GM18519 (cell line): ENCODE data around the gene HAGHL.
"Not testable (repeated sequence)": the region's sequence is repeated elsewhere in the genome, so short reads cannot be mapped to it uniquely, and the experiment has no call there.

ENCODE experiments used
- ATAC-seq: cut with Tn5 transposase; IDR thresholded peaks from one replicate; pipeline ENCODE4 v1.9.1; 2021; ENCODE audit warnings: mild to moderate bottlenecking, moderate library complexity; ENCODE audit not compliant: unreplicated experiment, low FRiP score

Gene HAGHL

DNA sequence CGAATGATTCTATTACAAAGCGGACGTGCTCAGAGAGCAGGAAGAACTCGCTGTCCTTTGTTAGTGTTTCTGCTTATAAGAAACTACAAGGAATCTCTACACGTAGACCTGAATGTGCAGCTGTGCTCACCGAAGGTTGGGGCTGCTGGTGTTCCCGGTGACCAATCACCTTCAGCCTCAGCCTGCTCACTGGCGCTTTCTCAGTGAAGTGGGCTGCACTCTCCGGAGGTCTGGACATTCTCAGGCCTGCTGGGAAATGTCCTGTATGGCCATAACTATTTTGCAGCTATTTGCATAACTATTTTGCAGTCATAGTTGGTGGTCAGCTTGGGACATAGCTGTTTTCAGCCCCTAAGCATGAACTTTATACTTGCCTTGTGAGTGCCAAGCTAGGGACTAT is 23.6 kb downstream of the HAGHL start:
- ATAC-seq: no peak

DNA sequence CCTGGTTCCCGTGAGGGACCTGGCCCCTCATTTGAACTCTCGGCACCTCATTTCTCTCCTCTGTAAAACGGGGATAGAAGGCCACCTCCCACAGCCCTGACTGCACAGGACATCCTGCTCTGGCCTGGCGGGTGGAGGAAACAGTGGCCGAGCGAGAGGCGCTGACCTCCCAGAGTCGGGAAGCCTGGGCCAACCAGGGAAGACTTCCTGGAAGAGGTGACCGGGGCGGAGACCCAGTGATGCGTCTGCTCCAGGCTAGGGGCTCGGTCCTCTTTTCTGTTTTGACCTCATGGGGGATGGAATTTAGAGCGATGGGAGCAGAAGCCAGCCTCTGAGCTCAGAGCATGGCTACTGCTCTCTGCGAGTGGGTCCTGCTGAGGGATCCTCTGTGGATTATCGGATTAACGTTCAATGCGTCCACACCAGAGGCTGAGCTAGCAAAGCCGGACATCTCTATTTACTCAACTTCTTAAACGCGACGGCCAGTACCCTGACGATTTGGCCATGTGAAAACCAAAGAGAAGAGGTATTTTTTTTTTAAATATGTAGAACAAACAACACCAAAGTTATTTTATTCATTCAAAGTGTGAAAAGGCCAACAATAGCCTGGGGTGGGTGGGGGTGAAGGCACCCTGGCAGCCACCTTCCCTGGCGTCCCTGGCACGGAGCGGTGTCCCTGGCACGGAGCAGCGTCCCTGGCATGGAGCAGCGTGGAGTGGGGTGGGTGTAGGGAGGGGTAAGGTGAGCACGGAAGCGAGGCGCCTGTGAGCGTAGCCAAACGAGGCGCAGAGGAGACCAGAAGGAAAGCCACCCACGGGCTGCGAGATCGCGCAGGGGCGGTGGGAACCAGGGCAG is 24.5 kb downstream of the HAGHL start:
- ATAC-seq: no peak

DNA sequence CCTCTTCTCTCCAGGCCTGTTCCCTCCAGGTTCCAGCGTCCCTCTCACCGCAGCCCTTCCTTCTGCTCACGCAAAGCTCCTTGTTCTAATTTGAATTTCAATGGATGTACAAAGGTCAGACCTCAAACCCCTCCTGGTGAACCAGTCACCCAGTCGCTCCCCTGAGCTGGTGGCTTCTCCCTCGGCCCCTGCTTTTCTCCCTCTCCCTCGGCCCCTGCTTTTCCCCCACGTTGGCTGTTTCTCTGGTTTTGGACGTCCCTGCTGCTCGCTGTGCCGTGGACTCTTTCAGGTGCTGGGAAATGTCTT is 25.1 kb downstream of the HAGHL start:
- ATAC-seq: no peak

DNA sequence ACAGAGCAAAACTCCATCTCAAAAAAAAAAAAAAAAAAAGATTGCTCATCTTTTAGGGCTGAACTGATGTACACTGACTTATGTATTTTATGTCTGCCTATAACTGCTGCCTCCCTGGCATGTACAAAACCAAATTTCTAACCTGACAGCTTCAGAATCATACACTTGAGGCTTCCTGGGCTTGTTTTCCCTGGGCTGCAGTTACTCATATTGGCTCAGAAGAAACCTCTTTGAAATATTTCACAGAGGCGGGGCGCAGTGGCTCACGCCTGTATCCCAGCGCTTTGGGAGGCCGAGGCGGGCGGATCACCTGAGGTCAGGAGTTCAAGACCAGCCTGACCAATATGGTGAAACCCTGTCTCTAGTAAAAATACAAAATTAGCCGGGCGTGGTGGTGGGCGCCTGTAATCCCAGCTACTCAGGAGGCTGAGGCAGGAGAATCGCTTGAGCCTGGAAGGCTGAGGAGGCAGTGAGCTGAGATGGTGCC is 27.3 kb downstream of the HAGHL start:
- ATAC-seq: not testable (repeated sequence)

DNA sequence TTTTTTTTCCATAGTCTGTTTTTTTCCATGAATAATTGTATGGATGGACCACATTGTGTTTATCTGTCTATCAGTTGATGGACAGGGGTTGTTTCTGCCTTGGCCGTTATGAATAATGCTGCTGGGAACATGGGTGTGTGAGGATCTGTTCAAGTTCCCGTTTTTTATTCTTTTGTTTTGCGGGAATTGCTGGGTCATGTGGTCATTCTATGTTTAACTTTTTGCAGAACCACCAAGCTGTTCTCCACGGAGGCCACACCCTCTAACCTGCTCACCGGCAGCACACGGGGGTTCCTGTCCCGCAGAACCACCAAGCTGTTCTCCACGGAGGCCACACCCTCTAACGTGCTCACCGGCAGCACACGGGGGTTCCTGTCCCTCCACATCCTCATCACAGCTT is 27.8 kb downstream of the HAGHL start:
- ATAC-seq: no peak

DNA sequence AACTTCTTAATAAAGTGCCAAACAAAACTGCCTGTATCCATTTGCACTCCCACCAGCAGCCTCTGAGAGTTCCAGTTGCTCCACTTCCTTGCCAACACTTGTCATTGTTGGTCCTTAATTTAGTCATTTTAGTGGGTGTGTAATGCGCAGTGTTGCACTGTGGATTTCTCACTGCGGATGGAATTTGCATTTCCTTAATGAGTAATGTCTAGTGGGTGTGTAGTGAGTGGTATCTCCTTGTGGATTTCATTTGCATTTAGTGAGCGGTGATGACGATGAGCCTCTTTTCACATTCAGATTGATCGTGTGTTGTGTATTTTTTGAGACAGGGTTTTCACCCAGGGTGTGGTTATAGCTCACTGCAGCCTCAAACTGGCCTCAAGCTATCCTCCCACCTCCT is 29.5 kb downstream of the HAGHL start:
- no peak for ATAC-seq

DNA sequence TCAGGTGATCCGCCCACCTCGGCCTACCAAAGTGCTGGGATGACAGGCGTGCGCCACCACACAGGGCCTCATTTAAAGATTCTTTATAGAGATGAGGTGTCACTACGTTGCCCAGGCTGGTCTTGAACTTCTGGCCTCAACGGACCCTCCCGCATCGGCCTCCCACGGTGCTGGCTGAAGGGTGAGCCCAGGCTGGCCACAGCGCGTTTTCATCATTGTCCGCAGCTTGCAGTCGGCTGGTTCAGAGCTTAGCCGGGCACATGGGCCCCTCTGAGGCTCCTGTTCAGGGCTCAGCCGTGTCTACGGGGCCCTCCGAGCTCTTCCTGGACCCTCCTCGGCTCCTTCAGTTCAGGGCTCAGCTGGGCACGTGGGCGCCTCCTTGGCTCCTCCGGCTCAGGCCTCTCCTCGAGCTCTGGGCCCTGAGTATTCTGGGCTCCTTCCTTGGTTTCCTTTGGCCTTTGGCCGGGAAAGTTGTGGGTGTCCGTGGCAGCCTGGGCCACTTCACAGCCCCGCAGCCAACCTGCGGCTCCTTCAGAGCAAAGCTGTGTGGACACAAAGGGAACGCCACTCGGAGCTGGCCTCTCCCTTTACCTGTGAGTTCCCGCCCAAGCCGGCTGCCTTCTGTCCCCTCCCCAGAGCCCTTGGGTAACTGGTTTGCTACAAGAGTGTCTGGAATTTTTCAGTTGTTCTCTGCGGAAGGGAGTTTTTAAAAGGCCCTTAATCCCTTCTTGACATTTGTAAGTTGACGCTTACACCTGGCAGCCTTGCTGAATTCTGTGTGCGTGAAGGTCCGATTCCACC is 32.4 kb downstream of the HAGHL start:
- no peak for ATAC-seq

DNA sequence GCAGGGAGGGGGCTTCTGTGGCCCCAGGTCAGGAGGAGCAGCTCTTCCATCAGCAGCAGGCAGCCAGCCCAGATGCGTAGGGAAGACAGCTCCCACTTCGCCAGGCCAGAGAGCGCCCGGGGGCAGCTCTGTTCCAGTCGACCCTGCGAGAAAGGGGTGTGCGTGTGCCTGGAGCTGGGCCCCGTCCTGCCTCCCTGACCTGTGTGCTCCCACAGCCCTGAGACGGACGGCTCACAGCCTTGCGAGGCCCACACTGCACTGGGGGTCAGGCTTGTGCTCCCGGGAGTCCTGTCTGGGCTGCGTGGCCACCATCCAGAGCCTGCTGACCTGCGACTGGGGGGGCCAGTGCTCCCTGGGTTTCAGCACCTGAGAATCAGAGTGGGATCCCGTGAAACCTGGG is 33.2 kb downstream of the HAGHL start:
- no peak for ATAC-seq

DNA sequence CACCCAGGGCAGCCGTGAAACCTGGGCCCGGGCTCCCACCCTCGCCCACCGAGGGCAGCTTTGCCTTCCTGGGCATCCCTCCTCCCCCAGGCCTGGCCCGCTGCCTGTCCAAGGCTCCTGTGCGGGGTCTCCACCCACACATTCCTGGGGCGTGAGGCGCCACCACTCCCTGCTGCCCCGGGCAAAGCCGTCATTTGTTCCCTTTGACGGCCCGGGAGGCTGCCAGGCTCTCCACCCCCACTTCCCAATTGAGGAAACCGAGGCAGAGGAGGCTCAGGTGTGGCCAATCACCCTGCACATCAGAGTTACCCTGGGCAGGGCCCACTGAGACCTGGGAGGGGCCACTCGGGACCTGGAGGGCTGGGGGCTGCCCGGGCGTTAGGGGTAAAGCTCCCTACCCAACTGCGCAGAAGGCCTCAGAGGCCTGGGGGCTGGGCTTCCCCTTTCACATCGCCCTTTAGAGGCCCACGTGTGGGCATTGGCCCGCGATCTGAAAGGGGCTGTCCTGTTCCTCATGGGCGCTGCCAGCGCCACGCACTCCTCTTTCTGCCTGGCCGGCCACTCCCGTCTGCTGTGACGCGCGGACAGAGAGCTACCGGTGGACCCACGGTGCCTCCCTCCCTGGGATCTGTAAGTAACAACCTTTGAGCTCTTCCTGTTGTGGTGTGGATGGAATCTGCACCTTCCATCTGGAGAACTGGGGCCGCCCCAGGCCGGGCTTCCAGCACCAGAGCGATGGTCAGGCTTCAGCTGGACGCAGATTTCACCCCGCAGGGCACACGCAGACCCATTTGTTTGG is 33.8 kb downstream of the HAGHL start, which contains the start of gene MSLN:
Gene MSLN (plus strand): TSS at position 190 of the 799 bp plus-strand sequence. CDS start 1,947 bp downstream, outside the sequence.
- no peak for ATAC-seq

DNA sequence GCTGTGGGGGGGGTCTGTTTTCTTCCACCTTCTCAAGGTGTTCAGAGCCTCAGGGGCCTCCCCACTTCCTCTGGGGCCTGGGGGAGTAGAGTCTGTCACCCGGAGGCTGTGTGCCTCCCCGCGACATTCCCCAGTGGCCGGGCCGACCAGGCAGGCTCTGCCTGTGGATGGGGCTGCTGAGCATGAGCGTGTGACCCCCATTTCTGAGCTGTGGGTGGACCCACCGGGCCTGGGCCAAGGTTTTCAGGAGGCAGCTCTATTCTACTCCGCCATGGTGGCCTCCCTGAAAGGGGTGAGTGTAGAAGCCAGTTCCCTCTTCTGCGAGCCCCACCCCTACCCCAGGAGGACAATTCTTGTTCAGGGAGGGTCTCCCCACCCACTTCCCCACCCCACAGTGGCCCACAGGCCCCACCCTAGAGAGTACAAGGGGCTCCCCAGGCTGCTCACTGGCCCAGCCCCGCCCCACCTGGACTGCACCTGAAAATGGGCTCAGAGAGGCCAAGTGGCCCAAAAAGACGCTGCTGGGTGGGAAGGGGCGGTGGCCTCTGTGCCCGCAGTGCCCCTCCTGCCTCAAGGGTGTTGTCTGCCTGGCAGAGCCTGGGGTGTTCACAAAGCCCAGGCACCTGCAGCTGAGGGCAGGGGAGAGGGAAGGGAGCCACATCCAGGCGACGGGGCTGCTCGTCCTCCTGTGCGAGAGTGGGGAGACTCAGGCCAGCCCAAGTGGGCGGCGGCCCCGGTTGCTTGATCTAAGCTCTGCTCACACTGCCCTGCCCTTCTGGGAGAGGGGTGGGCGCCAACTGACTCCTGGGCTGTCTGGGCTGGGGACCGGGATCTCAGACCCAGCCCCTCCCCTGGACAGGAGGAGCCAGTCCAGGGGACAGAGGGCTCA is 35.0 kb downstream of the HAGHL start:
- no peak for ATAC-seq

DNA sequence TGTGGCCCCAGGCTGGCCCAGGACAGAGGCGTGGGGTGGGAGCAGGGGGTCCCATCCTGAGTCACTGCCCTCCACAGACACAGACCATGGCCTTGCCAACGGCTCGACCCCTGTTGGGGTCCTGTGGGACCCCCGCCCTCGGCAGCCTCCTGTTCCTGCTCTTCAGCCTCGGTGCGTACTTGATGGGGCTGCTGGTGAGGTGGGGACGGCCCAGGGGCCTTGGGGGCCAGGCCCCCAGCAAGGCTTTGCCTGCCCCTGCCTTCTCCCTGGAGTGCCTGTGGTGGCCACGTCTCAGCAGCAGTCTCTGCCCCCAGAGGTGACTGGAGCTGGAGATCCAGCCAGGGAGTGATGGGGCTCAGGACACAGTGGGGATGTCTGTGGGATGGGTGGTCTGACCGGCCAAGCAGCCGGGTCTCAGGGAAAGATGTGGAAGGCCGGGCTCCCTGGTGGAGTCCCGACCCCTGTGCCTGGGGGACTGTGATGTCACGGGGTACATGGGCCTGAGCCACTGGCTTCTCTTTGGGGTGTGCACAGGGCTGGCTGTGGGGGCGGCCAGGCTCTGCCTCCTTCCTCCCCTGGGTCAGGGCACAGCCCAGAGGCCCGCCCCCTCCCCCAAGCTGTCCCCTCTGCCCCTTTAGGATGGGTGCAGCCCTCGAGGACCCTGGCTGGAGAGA is 35.8 kb downstream of the HAGHL start:
- ATAC-seq: no peak

DNA sequence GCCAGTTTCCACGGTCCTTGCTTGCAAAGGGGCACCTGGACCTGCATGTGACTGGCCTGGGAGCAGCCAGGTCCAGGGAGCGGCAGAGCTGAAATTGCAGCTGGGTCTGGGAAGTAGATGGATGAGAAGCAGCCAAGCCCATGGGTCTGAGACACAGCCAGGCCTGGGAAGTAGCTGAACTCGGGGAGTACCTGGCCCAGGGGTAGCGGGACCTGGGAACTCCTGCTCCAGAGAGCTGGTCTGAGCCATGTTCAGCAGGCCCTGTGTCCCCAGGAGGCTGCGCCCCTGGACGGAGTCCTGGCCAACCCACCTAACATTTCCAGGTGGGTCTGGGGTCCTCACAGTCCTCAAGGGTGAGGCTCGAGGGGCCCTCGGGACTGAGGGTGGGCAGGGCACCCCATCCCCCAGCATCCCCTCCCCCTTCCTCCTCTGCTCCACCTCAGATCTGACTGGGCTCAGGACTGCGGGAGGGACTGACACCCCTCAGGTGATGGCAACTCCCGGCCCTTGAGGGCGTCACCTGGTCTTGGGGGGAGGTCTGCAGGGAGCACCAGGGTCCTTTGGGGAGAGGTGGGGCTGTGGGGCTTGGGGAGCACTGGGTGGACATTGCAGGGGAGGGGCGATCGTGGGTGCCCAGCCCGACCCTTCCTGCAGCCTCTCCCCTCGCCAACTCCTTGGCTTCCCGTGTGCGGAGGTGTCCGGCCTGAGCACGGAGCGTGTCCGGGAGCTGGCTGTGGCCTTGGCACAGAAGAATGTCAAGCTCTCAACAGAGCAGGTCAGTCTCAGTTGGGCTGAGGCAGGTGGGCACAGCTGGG is 36.7 kb downstream of the HAGHL start:
- no peak for ATAC-seq

DNA sequence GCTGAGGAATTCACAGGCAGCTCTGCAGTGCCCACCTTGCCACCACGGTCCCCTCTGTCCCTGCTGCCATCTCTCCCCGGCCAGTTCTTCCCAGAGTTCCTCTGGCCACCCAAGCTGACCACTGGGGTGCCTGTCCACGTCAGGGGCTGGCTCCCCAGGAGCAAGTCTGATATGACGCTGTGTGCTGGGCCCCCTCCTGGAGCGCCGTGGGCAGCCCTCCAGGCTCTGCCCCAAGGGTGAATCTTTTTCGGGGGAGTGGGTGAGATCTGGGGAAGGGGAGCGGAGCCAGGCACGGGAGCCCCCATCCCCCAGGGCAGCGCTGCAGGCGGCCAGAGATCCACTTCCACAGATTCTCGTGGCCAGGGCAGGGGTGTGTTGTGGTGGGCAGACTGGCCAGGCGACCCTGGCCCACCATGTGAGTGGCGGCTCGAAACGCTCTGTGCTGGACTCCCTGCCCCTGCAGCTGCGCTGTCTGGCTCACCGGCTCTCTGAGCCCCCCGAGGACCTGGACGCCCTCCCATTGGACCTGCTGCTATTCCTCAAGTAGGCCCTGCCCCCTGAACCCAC is 37.4 kb downstream of the HAGHL start:
- no peak for ATAC-seq

DNA sequence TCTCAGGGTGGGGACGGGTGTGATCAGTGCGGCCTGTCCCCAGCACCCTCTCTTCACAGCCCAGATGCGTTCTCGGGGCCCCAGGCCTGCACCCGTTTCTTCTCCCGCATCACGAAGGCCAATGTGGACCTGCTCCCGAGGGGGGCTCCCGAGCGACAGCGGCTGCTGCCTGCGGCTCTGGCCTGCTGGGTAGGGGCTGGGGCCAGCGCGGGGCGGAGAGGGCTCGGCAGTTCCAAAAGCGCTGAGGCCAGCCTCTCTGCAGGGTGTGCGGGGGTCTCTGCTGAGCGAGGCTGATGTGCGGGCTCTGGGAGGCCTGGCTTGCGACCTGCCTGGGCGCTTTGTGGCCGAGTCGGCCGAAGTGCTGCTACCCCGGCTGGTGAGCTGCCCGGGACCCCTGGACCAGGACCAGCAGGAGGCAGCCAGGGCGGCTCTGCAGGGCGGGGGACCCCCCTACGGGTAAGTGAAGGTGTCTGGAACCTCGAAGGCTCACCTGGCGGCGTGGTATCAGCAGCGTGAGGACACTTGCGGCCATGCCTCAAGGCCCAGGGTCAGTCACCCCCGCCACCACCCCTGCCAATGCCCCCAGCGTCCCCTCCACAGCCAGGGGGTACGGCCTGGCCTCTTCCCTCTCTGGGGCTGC is 38.1 kb downstream of the HAGHL start:
- no peak for ATAC-seq

DNA sequence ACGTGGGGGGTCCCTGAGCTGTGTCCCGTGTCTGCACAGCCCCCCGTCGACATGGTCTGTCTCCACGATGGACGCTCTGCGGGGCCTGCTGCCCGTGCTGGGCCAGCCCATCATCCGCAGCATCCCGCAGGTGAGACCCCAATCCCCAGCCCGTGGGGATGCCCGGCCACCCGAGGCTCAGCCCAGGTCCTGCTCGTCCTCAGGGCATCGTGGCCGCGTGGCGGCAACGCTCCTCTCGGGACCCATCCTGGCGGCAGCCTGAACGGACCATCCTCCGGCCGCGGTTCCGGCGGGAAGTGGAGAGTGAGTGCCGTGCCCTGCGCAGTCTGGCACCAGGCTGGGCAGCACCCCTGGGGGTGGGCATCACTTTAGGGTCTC is 38.6 kb downstream of the HAGHL start:
- ATAC-seq: no peak

DNA sequence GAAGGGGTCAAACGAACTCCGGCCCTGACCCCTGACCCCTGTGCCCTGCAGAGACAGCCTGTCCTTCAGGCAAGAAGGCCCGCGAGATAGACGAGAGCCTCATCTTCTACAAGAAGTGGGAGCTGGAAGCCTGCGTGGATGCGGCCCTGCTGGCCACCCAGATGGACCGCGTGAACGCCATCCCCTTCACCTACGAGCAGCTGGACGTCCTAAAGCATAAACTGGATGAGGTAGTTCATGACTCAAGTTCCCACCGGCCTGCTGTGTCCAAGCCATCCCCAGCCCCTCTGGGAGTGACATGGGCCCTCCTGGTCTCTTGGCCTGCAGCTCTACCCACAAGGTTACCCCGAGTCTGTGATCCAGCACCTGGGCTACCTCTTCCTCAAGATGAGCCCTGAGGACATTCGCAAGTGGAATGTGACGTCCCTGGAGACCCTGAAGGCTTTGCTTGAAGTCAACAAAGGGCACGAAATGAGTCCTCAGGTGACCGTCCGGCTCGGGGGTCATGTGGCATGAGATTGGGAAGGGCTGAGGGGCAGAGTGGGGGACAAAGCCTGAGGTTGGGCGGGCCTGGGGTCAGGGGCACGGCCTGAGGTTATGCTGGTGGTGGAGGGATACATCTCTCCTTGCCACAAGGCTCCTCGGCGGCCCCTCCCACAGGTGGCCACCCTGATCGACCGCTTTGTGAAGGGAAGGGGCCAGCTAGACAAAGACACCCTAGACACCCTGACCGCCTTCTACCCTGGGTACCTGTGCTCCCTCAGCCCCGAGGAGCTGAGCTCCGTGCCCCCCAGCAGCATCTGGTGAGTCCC is 39.3 kb downstream of the HAGHL start:
- no peak for ATAC-seq
